Uterus (tissue), 2 donors: ENCODE data around the gene RAB6B.

Experiments
- CTCF ChIP-seq, 4 experiments: fragments of 200-600 bp in 2 of 4; fragments of 450-650 bp in 2 of 4; sonication (generic) in 2 of 4; IDR thresholded peaks; one replicate each; pipeline ENCODE4 v1.5.1; 2016 to 2019; ENCODE audit warnings: antibody characterized with exemption in 4 of 4, mild to moderate bottlenecking in 2 of 4, moderate library complexity in 1 of 4
- POLR2A ChIP-seq, 2 donors: fragments of 450-650 bp; IDR thresholded peaks; one replicate each; pipeline ENCODE4 v1.6.1; 2016; ENCODE audit warnings: antibody characterized with exemption in 2 of 2, mild to moderate bottlenecking in 1 of 2, moderate library complexity in 1 of 2

- TF ChIP-seq CTCF (IDR thresholded peaks at IDR 0.05) (no peak), POLR2A (IDR thresholded peaks at IDR 0.05) (no peak)
These were observed 90.8 kb downstream of the RAB6B start for GRCh38 chr3:133804896-133805295.
